K562 (cell line): ENCODE measurements around the gene ANKMY2. TPM values are rescaled to one million over a fixed set of nuclear protein-coding genes. Genes with fewer than 3 reads are reported as not detected.

Source experiments
- CHD7 ChIP-seq: fragments of 200-600 bp; sonication (generic); IDR thresholded peaks from one replicate; pipeline ENCODE4 v1.6.1; 2012; ENCODE audit warnings: mild to moderate bottlenecking, low read depth, low read length, inconsistent platforms
- PHF8 ChIP-seq: fragments of 200-600 bp; sonication (generic); IDR thresholded peaks from 2 replicates; pipeline ENCODE4 v1.6.1; 2012; ENCODE audit warnings: mixed run types, mild to moderate bottlenecking, inconsistent platforms, low read length, moderate library complexity, borderline replicate concordance
- ZNF232 ChIP-seq: sonication (generic); formaldehyde crosslinking; IDR thresholded peaks from 2 replicates; pipeline ENCODE4 v1.8.0; 2022; ENCODE audit warnings: mild to moderate bottlenecking, missing genetic modification reagents
- polyA plus RNA-seq, 8 experiments: library from polyadenylated mRNA; depleted of rRNA in 4 of 8; stranded (reverse) in 5 of 8; unstranded in 3 of 8; fragments of >200 nt; fragmentation: Nextera tagmentation in 2 of 8; fragmentation: Illumina TruSeq in 1 of 8; extraction: Ambion mirVana in 2 of 8; extraction: Trizol in 1 of 8; gene quantifications; 2 replicates each; pipeline versions ENCODE4 v1.2.1 to v1.2.3, GENCODE V29; 2011 to 2014; ENCODE audit warnings: inconsistent platforms in 1 of 8, missing spikeins in 1 of 8
- total RNA-seq, 7 experiments: library from RNA; depleted of rRNA in 6 of 7; stranded (reverse); fragments of >200 nt in 6 of 7; fragmentation: Illumina TruSeq in 2 of 7; extraction: Trizol in 2 of 7; gene quantifications; 2 replicates each; pipeline versions ENCODE4 v1.2.1 to v1.2.3, GENCODE V29; 2011 to 2021; ENCODE audit warnings: low replicate concordance in 1 of 7
- TF ChIP-seq, protein P1 (sequence below): fragments of 450-650 bp; IDR thresholded peaks from 2 replicates; pipeline ENCODE4 v1.6.1; 2016; ENCODE audit warnings: low read depth
- TF ChIP-seq, protein P2 (sequence below): fragments of 450-650 bp; IDR thresholded peaks from 2 replicates; pipeline ENCODE4 v1.6.1; 2016; ENCODE audit warnings: antibody characterized with exemption

ANKMY2 gene
- total and polyA plus RNA-seq, 9 of the 15 experiments (the other 6 are each of a cell fraction or from before 2014, with no cell fraction given): 38.9 to 71.5 (median 48.8) TPM

- TF ChIP-seq, protein P1, sequence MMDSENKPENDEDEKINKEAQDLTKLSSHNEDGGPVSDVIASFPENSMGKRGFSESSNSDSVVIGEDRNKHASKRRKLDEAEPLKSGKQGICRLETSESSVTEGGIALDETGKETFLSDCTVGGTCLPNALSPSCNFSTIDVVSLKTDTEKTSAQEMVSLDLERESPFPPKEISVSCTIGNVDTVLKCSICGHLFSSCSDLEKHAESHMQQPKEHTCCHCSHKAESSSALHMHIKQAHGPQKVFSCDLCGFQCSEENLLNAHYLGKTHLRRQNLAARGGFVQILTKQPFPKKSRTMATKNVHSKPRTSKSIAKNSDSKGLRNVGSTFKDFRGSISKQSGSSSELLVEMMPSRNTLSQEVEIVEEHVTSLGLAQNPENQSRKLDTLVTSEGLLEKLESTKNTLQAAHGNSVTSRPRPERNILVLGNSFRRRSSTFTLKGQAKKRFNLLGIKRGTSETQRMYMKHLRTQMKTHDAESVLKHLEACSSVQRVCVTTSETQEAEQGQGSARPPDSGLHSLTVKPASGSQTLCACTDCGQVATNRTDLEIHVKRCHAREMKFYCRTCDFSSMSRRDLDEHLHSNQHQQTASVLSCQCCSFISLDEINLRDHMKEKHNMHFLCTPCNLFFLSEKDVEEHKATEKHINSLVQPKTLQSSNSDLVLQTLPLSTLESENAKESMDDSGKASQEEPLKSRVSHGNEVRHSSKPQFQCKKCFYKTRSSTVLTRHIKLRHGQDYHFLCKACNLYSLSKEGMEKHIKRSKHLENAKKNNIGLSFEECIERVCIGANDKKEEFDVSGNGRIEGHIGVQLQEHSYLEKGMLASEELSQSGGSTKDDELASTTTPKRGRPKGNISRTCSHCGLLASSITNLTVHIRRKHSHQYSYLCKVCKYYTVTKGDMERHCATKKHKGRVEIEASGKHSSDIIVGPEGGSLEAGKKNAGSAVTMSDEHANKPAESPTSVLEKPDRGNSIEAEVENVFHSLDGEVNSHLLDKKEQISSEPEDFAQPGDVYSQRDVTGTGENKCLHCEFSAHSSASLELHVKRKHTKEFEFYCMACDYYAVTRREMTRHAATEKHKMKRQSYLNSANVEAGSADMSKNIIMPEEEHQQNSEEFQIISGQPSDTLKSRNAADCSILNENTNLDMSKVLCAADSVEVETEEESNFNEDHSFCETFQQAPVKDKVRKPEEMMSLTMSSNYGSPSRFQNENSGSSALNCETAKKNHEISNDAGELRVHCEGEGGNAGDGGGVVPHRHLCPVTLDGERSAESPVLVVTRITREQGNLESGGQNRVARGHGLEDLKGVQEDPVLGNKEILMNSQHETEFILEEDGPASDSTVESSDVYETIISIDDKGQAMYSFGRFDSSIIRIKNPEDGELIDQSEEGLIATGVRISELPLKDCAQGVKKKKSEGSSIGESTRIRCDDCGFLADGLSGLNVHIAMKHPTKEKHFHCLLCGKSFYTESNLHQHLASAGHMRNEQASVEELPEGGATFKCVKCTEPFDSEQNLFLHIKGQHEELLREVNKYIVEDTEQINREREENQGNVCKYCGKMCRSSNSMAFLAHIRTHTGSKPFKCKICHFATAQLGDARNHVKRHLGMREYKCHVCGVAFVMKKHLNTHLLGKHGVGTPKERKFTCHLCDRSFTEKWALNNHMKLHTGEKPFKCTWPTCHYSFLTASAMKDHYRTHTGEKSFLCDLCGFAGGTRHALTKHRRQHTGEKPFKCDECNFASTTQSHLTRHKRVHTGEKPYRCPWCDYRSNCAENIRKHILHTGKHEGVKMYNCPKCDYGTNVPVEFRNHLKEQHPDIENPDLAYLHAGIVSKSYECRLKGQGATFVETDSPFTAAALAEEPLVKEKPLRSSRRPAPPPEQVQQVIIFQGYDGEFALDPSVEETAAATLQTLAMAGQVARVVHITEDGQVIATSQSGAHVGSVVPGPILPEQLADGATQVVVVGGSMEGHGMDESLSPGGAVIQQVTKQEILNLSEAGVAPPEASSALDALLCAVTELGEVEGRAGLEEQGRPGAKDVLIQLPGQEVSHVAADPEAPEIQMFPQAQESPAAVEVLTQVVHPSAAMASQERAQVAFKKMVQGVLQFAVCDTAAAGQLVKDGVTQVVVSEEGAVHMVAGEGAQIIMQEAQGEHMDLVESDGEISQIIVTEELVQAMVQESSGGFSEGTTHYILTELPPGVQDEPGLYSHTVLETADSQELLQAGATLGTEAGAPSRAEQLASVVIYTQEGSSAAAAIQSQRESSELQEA: no peak
- no peak for TF ChIP-seq CHD7
- TF ChIP-seq ZNF232 (CRISPR knock-in tag): no peak
- TF ChIP-seq, protein P2, sequence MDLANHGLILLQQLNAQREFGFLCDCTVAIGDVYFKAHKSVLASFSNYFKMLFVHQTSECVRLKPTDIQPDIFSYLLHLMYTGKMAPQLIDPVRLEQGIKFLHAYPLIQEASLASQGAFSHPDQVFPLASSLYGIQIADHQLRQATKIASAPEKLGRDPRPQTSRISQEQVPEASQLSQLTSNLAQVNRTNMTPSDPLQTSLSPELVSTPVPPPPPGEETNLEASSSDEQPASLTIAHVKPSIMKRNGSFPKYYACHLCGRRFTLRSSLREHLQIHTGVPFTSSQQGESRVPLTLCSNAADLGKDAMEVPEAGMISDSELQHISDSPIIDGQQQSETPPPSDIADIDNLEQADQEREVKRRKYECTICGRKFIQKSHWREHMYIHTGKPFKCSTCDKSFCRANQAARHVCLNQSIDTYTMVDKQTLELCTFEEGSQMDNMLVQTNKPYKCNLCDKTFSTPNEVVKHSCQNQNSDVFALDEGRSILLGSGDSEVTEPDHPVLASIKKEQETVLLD: peak; percentile 39; the same call in 1 of the 2 replicates
- no peak for TF ChIP-seq PHF8
These were observed 12.2 kb upstream of the ANKMY2 start (continued) for GRCh38 chr7:16657656-16658279.
